Ramos (cell line): ENCODE results near the gene PLEKHM3.

Experiments used
- in situ Hi-C: fragments of 300-500 bp; cut with MboI; formaldehyde crosslinking; loops from one replicate; pipeline ENCODE4 v1.14.3; 2022; ENCODE audit warnings: low sequenced_read_pairs; ENCODE audit not compliant: unreplicated experiment

The PLEKHM3 gene, protein sequence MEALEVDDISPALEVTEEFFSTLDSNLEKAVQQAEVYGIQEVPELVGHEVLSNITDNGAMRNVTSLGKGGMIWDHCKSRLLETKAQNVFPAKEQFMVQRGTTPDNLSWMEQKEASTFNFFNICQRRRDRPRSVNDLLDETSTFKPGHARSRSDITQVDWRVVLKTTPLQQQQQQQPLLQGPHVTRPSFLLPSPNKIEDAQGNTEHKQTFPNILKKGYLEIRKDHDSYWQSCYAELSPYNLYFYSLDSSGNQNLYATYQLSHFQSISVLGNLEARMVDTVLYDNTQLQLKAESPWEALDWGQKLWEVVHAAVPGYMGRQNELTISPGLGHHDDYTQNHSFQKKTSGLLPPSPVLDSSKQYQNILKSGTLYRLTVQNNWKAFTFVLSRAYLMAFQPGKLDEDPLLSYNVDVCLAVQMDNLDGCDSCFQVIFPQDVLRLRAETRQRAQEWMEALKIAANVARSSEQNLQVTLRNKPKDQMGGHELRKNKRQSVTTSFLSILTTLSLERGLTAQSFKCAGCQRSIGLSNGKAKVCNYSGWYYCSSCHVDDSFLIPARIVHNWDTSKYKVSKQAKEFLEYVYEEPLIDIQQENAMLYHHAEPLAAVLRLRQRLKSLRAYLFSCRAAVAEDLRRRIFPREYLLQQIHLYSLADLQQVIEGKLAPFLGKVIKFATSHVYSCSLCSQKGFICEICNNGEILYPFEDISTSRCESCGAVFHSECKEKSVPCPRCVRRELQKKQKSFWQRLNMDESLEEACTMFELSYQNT

DNA sequence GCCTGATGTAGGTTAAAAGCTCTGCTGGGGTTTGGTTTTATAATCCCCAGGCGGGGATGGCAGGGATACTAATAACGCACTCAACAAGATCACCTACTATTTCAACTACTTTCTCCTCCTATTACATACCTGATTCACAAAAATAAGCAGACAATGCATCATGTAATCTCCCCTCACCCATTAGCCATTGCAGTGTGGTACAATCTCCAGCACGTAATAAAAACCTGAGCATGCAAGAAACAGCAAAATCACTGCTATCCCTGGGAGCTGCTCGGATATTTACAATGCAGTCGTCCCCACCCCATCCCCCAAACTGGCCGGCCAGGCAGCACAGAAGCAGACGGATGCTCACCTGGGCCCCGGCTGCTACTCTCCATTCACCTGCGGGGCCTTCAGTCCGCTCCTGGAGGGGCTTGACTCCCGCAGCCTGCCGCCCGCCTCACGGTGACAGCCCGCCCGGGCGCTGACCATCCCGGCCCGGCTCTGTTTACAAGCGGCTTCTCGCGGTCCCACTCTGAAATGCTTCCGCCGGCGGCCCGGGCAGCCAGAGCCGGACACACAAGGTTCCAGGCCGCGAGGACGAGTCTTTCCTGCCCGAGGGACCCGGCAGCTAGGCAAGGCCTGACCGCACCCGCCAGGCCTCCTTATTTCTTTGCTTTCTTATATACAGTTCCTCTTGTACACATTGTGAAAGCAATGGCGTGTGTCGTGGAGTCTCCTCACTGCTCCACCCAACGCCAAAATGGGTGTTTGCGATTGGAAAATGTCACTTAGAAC, at the start of gene PLEKHM3:
PLEKHM3 (minus strand) TSS at position 491 of the 777 bp plus-strand sequence. CDS start 23,888 bp downstream, outside the sequence.
- in situ Hi-C loops, result no loop called here

DNA sequence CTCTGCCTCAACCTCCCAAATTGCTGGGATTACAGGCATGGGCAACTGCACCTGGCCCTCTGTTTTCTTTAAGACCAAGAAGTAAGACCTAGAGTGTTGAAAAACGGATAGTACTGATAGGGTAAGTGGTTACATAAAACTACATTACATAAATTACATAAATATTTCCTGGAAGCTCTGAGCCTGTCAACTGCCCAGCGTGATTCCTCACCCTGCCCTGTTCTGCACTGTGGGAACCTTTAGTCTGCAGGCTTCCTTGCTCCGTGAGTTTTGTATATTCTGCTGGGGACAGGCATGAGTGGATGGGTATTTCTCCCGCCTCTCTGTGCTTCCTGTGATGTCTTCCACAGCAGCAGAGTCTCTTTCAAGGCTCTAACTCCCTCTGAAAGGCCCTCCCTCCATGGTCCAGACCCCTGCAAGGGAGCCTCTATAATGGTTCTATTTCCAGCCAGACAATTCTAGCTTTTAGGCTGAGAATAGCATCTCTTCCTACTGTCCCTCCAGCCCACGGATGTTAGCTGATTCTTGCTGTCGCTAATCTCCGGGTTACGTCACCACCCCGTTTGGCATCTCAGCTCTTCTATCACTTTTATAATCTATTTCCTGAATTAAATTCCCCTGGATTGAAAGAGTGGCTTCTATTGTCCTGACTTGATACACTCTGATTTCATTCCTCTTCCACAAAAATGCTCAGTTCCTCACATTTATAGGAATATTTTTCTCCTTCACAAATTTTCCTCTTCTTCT, 49.5 kb upstream of the PLEKHM3 start:
- in situ Hi-C loops, result no loop called here

DNA sequence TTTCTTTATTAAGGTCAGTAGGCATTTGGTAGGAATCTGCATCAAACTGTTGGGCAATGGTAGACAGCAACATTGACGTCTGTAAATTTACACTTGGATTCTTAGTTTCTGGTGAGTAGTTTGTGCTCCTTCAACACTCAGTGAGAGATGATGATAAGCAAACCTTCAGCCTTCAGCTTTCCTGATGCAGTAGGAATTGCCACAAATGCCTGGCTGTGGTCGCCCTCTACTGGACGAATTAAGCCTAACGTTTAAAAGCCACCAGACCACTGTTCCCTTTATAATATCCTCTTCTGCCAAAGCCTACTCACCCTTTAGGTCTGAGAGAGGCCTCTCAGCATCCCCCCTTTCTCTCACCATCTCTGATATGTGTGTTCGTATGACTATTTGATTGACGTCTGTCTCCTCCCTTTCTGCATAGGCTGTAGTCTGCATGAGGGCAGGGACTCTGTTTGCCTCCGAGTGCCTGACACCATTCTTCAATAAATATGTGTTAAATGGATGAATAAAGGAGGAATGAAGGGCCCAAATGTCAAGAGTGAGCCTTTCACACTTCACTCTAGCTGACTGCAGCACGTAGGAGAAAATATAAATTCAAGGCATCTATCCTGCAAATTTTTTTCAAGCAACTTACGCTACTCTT, 47.0 kb upstream of the PLEKHM3 start:
- in situ Hi-C loops, result no loop called here

DNA sequence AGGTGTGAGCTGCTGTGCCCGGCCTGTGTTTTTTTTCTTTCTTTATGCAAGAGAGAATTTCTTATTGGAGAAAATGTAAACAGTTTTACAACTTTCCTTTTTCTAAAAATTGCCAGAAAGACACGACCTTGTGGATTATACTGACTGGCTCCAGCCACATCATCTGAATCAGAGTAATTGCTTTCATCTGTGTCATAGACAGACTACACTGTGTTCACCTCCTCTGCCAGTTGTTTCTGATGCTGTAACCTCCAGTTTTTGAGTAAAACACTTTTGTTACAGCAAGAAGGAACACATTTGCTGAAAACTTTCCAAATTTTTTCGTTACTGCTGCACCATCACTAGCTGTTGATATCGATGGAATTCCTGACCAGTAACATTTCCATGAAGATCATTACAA, 43.9 kb upstream of the PLEKHM3 start:
- in situ Hi-C loops, result no loop called here

DNA sequence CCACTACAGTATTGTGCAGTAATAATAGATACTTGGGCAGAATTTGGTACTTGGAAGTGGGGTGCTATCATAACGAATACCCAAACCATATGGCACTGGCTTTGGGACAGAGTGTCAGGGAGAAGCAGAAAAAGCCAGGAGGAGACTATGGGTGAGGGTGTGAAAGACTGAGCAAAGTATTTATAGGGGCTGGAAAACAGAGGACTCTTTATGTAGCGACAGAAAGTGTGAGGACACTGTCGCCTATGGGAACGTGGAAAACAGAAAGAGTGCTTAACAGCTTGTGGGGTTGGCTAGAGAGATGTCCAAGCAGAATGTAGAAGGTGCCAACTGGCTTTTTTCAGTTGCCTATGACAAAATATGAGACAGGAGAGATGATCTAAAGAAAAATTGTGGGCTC, 40.7 kb upstream of the PLEKHM3 start:
- in situ Hi-C loops, result no loop called here

DNA sequence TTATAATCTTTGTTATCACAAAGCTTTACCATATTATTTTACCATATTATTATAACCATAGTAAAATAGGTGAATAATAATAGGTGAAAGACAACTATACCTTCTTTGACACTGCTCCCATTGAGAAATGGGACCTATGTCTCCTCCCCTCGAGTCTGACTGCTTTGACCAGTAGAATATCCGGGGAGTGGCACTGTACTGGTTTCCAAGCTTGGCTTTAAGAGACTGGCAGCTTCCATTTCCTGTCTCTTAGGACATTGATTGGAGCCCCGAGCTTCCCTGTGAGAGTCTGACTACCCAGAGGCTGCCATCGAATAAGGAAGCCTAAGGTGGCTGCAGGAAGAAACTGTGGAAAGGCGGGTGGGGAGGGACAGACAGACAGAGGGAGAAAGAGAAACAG, 40.1 kb upstream of the PLEKHM3 start:
- in situ Hi-C loops, result no loop called here

DNA sequence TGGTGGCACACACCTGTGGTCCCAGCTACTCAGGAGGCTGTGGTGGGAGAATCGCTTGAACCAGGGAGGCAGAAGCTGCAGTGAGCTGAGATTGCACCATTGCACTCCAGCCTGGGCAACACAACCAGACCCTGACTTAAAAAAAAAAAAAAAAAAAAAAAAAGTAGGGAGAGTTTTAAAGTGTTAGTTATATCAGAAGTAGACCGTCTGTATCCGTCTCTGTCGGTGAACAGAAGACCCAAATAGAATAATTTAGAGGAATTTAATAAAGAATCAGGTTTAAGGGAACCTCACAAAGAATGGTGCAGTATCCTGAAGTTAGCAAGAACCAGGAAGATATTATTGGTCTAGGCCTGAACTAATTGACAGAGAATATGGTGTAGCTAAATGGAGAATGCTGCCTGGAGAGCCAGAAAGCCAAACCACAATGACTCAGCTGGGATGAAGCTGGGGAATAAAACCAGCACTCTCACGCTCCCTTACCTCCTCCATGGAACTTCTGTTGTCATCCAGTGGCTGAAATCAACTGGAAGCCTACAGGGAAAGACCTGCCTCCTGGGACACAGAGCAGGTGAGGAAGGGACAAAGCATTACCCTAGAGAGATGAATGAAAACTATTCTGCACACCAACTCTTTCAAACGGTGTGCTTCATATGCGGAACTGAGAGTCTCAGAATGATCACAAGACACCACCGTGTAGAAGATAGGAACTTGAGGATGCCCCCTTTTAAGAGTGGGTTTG, 39.1 kb upstream of the PLEKHM3 start:
- in situ Hi-C loops, result no loop called here

DNA sequence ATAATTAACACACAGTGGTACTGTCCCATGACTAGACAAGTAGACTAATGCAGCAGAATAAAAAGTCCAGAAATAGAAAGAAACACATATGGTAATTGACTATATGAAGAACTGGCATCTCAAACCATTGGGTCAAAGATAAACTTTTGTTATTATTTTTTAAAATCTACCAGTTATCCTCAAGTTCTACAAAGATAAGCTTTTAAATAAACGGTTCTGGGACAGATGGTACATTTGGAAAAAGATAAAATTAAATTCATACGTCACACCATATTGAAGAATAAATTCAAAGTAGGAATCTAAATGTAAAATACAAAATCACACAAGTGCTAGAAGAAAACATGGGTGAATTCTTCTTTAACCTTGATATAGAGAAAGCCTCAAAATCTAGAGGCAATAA, 37.6 kb upstream of the PLEKHM3 start:
- in situ Hi-C loops, result no loop called here

DNA sequence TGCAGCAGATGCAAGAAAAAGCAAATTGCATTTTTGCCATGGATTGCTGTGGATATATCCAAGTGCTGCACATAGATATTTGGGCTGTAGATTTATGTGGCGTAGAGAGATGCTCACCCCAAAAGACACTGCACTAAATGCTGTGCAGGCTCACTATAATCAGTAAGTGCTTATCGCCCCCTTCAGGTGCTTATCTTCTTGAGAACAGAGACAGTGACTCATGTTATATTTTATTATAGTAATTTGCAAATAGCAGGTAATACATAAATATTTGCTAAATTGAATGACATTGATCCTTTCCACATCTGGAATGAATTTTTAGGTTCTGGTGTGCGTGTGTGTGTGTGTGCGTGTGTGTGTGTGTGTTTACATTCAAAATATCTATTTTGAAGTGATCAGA, 36.8 kb upstream of the PLEKHM3 start:
- in situ Hi-C loops, result no loop called here

DNA sequence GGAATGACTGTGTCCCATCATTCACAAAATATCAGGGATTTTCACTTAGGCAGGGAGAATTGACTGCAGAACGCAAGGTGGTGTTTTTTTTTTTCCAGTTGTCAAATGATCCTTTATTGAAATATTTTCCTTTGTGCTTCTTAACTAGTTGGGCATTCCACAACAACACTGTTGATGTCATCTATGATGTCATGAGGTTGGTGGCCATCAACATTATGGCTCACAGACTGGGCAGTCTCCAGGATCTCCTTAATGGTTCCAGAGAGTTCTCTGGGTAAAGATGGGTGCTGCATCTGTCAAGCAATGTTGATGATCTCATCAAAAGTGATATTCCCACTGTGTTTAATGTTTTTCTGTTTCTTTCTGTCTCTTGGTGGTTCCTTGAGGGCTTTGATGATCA, 31.8 kb upstream of the PLEKHM3 start:
- in situ Hi-C loops, result loop anchor here (10.0 kb wide), 1 partner anchor 312 kb away; no protein-coding TSS in a partner anchor

DNA sequence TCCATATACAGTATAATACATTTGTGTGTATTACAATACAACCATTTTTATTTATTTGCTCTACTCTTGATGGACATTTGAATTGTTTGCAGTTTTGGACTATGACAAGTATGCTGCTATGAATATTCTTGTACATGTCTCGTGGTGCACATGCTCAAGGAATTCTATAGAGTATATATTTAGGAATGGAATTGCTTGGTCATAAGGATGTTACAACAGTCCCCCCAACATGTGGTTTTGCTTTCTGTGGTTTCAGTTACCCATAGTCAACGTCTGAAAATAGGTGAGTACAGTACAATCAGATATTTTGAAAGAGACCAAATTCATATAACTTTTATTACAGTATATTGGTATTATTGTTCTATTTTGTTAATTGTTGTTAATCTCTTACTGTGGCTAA, 24.1 kb upstream of the PLEKHM3 start:
- in situ Hi-C loops, result no loop called here

DNA sequence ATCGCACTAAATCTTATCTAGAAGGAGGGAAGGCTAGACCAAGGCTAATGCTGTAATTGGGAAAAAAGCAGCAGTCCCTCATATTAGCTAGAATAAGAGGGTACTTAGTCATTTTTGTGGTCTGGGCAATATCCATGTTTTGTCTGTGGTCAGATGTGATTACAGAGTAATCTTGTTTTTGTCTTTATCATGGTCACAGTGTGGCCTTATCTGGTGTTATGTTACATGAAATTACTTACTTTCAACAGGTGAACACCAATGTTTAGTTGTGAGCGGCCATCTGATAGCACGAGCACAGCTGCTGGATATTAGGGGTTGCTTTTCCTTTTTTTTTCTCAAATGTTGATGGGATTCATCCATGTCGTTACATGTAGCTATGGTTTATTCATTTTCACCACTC, 23.7 kb upstream of the PLEKHM3 start:
- in situ Hi-C loops, result no loop called here

DNA sequence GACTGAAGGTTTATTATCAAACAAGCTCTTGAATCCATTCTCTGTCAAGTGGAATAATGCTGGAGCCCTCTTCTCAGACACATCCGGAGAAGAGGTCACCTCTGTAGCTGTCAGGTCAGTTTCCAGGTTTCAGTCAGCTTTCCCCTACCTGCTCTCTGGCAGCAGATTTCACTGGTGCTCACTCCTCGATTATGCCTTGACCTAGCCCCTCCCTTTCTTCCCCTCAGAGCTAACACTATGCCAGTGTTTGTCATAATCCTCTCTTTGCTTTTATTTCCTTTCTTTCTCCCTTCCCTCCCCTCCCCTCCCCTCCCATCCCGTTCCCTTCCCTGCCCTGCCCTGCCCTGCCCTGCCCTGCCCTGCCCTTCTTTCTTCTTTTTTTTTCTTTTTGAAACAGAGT, 22.5 kb upstream of the PLEKHM3 start:
- in situ Hi-C loops, result no loop called here

DNA sequence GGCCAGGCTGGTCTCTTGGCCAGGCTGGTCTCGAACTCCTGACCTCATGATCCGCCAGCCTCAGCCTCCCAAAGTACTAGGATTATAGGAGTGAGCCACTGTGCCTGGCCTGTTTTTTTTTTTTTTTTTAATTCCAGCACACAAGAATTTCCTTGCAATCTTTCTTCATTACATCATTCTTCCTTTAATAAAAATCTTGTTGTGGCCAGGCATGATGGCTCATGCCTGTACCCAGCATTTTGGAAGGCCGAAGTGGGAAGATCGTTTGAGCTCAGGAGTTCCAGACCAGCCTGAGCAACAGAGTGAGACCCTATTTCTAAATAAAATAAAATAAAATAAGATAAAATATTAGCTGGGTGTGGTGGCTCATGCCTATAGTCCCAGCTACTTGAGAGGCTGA, 21.4 kb upstream of the PLEKHM3 start:
- in situ Hi-C loops, result no loop called here

DNA sequence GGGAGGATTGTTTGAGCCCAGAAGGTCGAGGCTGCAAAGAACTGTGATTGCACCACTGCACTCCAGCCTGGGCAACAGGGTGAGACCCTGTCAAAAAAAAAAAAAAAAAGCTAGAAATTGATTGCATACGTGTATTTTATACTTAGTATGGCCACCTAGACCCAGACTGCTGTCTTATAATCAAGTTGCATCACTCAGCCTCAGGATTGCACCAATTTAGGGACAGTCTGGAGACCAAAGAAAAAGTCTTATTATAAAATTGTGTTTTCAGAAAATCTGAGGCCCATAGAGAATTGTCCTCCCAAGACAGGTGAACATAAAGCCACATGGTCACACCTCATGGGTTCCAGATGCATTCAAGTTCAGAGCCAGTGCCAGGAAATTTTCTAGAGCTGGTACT, 17.1 kb upstream of the PLEKHM3 start:
- in situ Hi-C loops, result no loop called here

DNA sequence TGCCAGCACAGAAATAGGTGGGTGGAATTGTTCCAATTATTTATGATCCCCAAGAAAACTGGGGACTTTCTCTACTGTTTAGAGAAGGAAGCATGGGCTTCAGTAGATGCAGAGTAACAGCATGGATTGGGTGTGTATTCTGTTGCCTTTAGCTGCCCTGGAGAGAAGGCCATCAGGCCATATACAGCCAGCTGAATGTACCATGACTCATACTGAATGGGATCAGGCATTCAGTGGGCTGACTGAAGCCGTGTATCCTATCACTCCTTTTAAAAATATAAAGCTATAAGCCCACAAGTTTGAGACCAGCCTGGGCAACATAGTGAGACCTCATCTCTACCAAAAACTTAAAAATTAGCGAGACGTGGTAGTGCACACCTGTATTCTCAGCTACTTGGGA, 16.7 kb upstream of the PLEKHM3 start:
- in situ Hi-C loops, result no loop called here

DNA sequence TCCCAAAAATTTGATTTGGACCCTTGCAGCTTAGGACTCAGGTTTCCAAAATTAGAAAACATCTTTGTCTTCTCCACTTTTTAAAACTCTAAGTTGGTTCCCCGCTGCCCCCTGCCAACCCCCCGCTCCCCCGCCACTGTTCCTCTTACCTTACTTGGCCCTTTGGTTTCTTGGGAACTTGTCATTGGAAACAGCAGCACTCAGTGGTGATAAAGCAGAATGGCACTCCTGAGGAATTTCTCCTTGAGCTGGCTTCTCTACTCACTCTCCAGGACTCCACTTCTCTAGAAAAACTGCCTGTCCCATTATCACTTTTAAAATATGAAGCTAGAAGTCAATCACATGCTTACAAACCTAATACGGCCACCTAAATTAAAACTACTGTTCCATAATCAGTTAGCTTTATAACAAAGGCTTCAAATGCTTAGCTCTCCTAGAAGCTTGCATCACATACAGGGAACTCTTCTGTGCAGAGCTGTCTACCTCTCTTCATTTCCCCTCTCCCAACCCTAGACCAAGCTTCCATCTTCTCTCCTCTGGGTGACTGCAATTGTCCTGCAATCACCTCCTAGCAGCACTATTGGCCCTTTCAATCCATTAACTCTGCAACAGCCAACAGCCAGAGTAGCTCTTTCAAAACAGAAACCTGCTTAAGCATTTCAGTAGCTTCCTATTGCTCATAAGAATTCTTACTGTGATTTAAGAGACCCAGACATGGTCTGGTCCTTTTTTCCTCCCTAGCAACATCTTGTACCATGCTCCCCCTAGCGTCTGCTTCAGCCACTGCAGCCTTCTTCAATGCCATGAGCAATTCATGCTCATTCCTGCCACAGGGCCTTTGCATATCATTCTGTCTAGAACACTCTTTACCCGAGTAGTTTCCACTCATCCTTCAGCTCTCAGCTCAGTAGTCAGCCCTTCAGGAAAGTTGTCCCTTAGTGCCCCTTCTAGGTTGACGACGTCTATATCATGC, 15.2 kb upstream of the PLEKHM3 start:
- in situ Hi-C loops, result no loop called here
